ENCODE results near the gene CCSAP.
"Not testable (repeated sequence)": the region's sequence is repeated elsewhere in the genome, so short reads cannot be mapped to it uniquely, and the experiment has no call there.

The CCSAP gene

DNA sequence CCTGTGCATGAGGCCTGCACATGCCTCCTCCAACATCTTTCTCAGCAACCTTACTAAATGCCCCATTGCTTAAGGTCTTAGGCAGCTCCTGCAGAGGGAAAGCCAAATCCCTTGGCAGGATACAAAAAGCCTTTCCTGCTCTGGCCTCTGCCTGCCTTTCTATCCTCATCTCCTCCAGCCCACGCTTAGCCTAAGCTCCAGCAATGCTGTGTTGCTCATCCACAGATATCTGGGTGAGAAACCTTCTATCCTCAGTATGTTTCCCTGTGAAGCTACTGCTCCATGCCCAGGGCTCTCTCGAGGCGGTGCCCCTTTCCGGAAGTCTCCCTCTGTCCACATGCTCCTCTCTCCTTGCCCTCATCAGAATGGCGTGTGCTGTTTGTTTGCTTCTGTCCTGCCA is 37.0 kb upstream of the CCSAP start:
- TF ChIP-seq CTCF (IDR thresholded peaks at IDR 0.05; ENCODE audit: insufficient read depth, low read length) (no peak), GABPA (IDR thresholded peaks at IDR 0.05; ENCODE audit: low read depth) (no peak), SPI1 (IDR thresholded peaks at IDR 0.05; ENCODE audit: borderline replicate concordance, low read depth) (no peak), POLR2AphosphoS5 (IDR thresholded peaks at IDR 0.05; ENCODE audit: low read depth) (no peak), REST (IDR thresholded peaks at IDR 0.05; ENCODE audit: insufficient replicate concordance, low read depth) (no peak)
- no peak for DNase-seq (ENCODE audit: low read depth in 1 of 2, low spot score in 1 of 2)
- H3K4me3 ChIP-seq (replicated peaks; ENCODE audit: insufficient read depth, low read length) = no peak overlapping the region
- H3K27me3 ChIP-seq (ENCODE audit: insufficient read depth, poor library complexity, severe bottlenecking) = no peaks in the 10 kb centered on the region
- no peak overlapping the region for H3K27ac ChIP-seq (replicated peaks)

- Histone ChIP-seq H3K27ac (replicated peaks) (no peak overlapping the region), H3K4me3 (replicated peaks; ENCODE audit: insufficient read depth, low read length) (no peak overlapping the region), H3K27me3 (ENCODE audit: insufficient read depth, poor library complexity, severe bottlenecking) (no peaks in the 10 kb centered on the region)
- no peak for TF ChIP-seq CTCF (IDR thresholded peaks at IDR 0.05; ENCODE audit: insufficient read depth, low read length)
- peak in 1 of 2 experiments; percentile 3 for DNase-seq (ENCODE audit: low read depth in 1 of 2, low spot score in 1 of 2)
Observed at GRCh38 chr1:229378586-229379367, 35.9 kb upstream of the CCSAP start.

- H3K4me3 ChIP-seq (replicated peaks; ENCODE audit: insufficient read depth, low read length); DNase-seq (ENCODE audit: low read depth in 1 of 2, low spot score in 1 of 2); H3K27me3 ChIP-seq (ENCODE audit: insufficient read depth, poor library complexity, severe bottlenecking); H3K27ac ChIP-seq (replicated peaks): not testable (repeated sequence)
Observed at GRCh38 chr1:229378035-229378434, 35.2 kb upstream of the CCSAP start.

GRCh38 chr1:229377429-229377828 is 34.6 kb upstream of the CCSAP start:
- Histone ChIP-seq H3K4me3 (replicated peaks; ENCODE audit: insufficient read depth, low read length) (no peak overlapping the region), H3K27ac (replicated peaks) (no peak overlapping the region), H3K27me3 (ENCODE audit: insufficient read depth, poor library complexity, severe bottlenecking) (no peaks in the 10 kb centered on the region)
- DNase-seq (ENCODE audit: low read depth in 1 of 2, low spot score in 1 of 2) = no peak
- TF ChIP-seq CTCF (IDR thresholded peaks at IDR 0.05; ENCODE audit: insufficient read depth, low read length) = no peak
- TF ChIP-seq REST (IDR thresholded peaks at IDR 0.05; ENCODE audit: insufficient replicate concordance, low read depth) = no peak
- no peak for TF ChIP-seq SPI1 (IDR thresholded peaks at IDR 0.05; ENCODE audit: borderline replicate concordance, low read depth)
- TF ChIP-seq GABPA (IDR thresholded peaks at IDR 0.05; ENCODE audit: low read depth) = no peak
- no peak for TF ChIP-seq POLR2AphosphoS5 (IDR thresholded peaks at IDR 0.05; ENCODE audit: low read depth)

All from HL-60 (cell line).